ENCODE data around the gene CALML3. TPM values are rescaled to one million over a fixed set of nuclear protein-coding genes. Genes with fewer than 3 reads are reported as not detected.

CALML3 gene
- total RNA-seq, 2 donors from 2014 or later: not detected

DNA sequence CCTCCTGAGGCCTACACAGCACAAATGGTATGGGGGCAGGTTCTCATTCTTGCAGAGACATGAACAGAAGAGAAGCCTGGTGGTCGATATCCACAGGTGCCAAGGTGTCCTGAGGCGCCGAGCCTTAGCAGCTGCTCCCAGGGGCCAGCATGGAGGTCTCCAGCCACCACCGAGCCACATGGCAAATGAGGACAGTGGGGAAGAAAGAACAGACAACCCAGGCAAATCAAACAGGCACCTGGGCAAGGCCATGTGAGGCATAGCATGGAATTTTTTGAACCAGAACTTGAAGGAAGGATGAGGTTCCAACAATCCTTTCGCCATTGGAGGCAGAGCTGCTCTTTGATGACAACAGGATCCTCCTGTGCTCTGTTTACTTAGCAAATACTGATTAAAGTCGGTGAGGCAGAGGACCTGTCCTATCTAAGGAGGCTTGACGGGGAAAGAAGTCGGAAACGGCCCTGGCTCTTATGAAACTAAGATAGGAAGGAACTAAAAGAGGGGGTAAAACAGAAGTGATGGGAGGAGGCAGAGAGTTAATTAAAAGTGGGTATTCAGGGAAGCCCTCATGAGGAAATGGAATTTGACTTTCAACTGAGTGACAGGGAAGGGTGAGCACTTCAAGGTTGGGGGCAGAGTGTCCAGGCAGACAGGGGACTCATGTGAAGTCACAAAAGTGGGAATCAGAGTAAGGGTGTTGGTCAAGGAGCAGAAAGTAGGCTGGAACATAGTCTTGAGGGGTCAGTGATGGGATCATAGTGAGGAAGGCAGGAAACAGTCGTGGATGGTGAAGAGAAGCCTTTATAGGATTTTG, 8.6 kb upstream of the CALML3 start:
- no peaks in the 10 kb centered on the region for H3K36me3 ChIP-seq
- TF ChIP-seq, protein P1, sequence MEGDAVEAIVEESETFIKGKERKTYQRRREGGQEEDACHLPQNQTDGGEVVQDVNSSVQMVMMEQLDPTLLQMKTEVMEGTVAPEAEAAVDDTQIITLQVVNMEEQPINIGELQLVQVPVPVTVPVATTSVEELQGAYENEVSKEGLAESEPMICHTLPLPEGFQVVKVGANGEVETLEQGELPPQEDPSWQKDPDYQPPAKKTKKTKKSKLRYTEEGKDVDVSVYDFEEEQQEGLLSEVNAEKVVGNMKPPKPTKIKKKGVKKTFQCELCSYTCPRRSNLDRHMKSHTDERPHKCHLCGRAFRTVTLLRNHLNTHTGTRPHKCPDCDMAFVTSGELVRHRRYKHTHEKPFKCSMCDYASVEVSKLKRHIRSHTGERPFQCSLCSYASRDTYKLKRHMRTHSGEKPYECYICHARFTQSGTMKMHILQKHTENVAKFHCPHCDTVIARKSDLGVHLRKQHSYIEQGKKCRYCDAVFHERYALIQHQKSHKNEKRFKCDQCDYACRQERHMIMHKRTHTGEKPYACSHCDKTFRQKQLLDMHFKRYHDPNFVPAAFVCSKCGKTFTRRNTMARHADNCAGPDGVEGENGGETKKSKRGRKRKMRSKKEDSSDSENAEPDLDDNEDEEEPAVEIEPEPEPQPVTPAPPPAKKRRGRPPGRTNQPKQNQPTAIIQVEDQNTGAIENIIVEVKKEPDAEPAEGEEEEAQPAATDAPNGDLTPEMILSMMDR (IDR thresholded peaks at IDR 0.05): no peak
- no peaks in the 10 kb centered on the region for H3K27me3 ChIP-seq
- no peaks in the 10 kb centered on the region for H3K9me3 ChIP-seq
- H3K4me3 ChIP-seq: no peak overlapping the region
- DNase-seq (ENCODE audit: low spot score): no peak
- no peak overlapping the region for H3K27ac ChIP-seq
- H3K4me1 ChIP-seq: no peaks in the 10 kb centered on the region

DNA sequence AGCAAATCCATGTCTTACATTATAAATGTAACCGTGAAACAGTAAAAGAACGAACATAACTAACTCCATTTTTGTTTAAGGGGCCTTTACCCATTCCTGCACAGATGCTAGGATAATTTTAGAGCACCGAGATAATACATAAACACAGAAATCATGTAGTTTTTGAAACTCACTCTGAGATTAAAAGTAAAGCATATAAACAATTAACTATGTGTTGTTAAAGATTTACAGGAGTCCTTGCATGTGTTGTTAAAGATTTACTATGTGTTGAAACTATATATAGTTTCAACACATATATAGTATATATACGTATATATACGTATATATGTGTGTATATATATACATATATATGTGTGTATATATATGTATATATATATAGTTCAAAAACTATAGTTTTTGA, 7.2 kb upstream of the CALML3 start:
- TF ChIP-seq, protein P1 (IDR thresholded peaks at IDR 0.05): no peak

DNA sequence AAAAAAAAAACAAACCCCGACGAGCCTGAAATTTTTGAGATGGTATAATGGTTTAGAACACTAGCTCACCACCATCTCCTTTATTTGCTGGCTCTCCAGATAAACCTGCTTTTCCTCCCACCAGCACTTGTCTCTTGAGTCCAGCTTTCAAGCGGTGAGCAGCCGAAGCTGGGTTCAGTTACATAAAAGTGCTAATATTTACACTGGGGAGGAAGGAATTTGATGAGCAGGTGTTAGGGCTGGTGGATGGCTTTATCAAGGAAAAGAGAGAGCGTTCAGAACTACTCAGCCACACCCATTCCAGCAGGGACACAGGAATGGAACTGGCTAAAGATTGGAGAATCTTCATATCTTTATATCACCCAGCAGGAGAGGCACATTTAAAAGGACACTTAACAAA, 6.6 kb upstream of the CALML3 start:
- H3K4me3 ChIP-seq: no peak overlapping the region
- DNase-seq (ENCODE audit: low spot score): no peak
- H3K27ac ChIP-seq: no peak overlapping the region
- H3K36me3 ChIP-seq: no peaks in the 10 kb centered on the region
- TF ChIP-seq, protein P1 (IDR thresholded peaks at IDR 0.05): no peak
- no peaks in the 10 kb centered on the region for H3K9me3 ChIP-seq
- H3K4me1 ChIP-seq: no peaks in the 10 kb centered on the region
- no peaks in the 10 kb centered on the region for H3K27me3 ChIP-seq

More for the DNA sequence above, 7.2 kb upstream of the CALML3 start:
- Histone ChIP-seq H3K9me3 (no peaks in the 10 kb centered on the region), H3K4me1 (no peaks in the 10 kb centered on the region), H3K4me3 (no peak overlapping the region), H3K27ac (no peak overlapping the region), H3K27me3 (no peaks in the 10 kb centered on the region), H3K36me3 (no peaks in the 10 kb centered on the region)
- DNase-seq (ENCODE audit: low spot score): no peak

DNA sequence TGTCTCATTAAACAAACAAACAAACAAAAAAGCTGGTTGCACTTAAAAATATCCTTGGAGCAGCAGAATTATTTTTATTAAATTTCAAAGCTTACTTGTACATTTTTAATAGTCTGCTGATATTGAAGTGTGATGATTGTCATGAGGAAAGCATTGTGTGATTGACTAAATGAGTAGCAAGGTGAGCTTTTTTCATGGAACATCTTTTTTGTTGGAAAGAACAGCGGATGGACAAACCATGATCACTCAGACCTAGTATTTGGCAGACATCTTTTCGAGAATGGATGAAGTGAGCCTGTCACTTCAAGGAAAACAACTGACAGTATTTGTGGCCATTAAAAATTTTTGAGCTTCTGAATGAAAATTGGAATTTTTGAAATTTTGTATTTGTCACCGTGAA, 5.7 kb upstream of the CALML3 start:
- Histone ChIP-seq H3K27ac (no peak overlapping the region), H3K4me1 (no peaks in the 10 kb centered on the region), H3K36me3 (no peaks in the 10 kb centered on the region), H3K9me3 (no peaks in the 10 kb centered on the region), H3K27me3 (no peaks in the 10 kb centered on the region), H3K4me3 (no peak overlapping the region)
- no peak for DNase-seq (ENCODE audit: low spot score)
- TF ChIP-seq, protein P1 (IDR thresholded peaks at IDR 0.05): no peak

DNA sequence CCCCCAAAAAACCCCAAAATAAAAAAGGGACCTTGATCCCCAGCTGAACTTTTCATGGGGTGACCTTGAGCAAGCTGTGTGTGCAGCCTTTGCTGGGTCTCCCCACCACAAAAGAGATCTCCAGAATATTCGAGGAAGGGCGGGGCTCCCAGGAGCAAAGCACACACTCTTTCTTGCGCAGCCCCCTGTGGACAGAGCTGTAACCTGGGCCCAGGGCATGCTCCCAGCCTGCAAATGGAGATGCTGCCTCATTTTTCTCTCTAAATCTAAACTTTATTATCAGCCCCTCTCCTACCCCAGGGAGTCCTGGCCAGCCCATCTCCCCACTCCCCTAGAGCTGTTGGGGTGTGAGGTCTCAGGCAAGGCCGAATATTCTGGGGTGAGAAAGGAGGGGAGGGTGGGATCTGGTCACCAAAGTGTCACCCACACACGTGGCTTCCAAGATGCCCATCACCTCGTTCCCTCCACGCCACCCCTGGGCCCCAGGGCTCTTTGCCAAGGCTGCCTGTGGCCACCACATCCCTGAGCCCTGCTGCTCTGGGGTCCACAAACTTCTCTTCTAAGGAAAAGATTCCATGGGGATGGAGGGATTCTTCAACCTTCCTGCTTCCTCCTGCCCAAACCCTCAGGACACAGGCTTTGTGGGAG, 1.7 kb upstream of the CALML3 start:
- TF ChIP-seq, protein P1 (IDR thresholded peaks at IDR 0.05): no peak
- Histone ChIP-seq H3K36me3 (no peaks in the 10 kb centered on the region), H3K27me3 (no peaks in the 10 kb centered on the region), H3K9me3 (no peaks in the 10 kb centered on the region), H3K4me1 (no peaks in the 10 kb centered on the region), H3K4me3 (no peak overlapping the region), H3K27ac (no peak overlapping the region)
- no peak for DNase-seq (ENCODE audit: low spot score)
